HepG2 (cell line): ENCODE data around the gene SIGLEC10. TPM values are rescaled to one million over a fixed set of nuclear protein-coding genes. Genes with fewer than 3 reads are reported as not detected.
A peak's percentile ranks its signal among the peaks of the same experiment; 100 is the strongest.
"Not testable (repeated sequence)": the region's sequence is repeated elsewhere in the genome, so short reads cannot be mapped to it uniquely, and the experiment has no call there.

Experiments used
- ATAC-seq: fragments of 200-7000 bp; cut with Tn5 transposase; 3 replicates; pipeline ENCODE4 v1.9.1; 2020; ENCODE audit warnings: mild to moderate bottlenecking, moderate library complexity
- BruUV-seq: library from RNA; stranded (reverse); fragments of 400-500 nt; replicated peaks from 2 replicates; lab custom pipeline; 2021; lab: Mats Ljungman, UMichigan
- CTCF ChIA-PET: fragments of 300-600 bp; formaldehyde crosslinking; extraction: SDS; loops from one replicate; lab custom pipeline; 2021; ENCODE audit warnings: low total read pairs, inconsistent platforms, low intra/inter-chr PET ratio; lab: Yijun Ruan, JAX
- POLR2A ChIA-PET: fragments of 350-600 bp; sonication (Branson Sonifier 250); formaldehyde crosslinking; loops from one replicate; lab custom pipeline; 2020; ENCODE audit warnings: antibody characterized with exemption, inconsistent platforms; lab: Yijun Ruan, JAX
- DNase-seq: peaks from one replicate; pipeline ENCODE4 v3.0.0-alpha.2; 2015; ENCODE audit warnings: low spot score
- FAIRE-seq: peaks from 3 replicates; lab custom pipeline; 2011; peaks lifted over from hg19 to GRCh38; lab: Jason Lieb, UNC
- H2AFZ ChIP-seq: one replicate; pipeline ENCODE4 v1.6.1; 2011; ENCODE audit warnings: low read length, inconsistent platforms
- H3K27ac ChIP-seq: fragments of 300-600 bp; 3 replicates; pipeline ENCODE4 v1.8.0; 2011; ENCODE audit warnings: mixed run types, mild to moderate bottlenecking, mixed read lengths, low read length, inconsistent platforms; ENCODE audit not compliant: insufficient read depth; ENCODE audit errors: extremely low read length
- H3K27me3 ChIP-seq, 2 experiments: fragments of 200-600 bp in 1 of 2; 2 replicates in 1 of 2; 3 replicates in 1 of 2; pipeline versions ENCODE4 v1.6.0 to v1.8.0; 2011; ENCODE audit warnings: low read length in 2 of 2, mild to moderate bottlenecking in 2 of 2, moderate library complexity in 2 of 2, inconsistent platforms in 1 of 2; ENCODE audit not compliant: insufficient read depth in 2 of 2, control insufficient read depth in 1 of 2
- H3K36me3 ChIP-seq, 2 experiments: fragments of 200-600 bp in 1 of 2; replicated peaks in 1 of 2; 2 replicates in 1 of 2; 3 replicates in 1 of 2; pipeline versions ENCODE4 v1.5.1 to v1.8.0; 2011; ENCODE audit warnings: low read length in 2 of 2, inconsistent platforms in 1 of 2; ENCODE audit not compliant: insufficient read depth in 2 of 2, control insufficient read depth in 1 of 2
- H3K4me1 ChIP-seq: 2 replicates; pipeline ENCODE4 v1.5.1; 2012; ENCODE audit warnings: low read length, inconsistent platforms; ENCODE audit not compliant: insufficient read depth
- H3K4me2 ChIP-seq: 2 replicates; pipeline ENCODE4 v1.6.0; 2011; ENCODE audit warnings: low read depth, low read length, inconsistent platforms
- H3K4me3 ChIP-seq, 3 experiments: fragments of 200-600 bp in 1 of 3; sonication (generic), shearing (Covaris generic) in 1 of 3; replicated peaks in 1 of 3; 2 replicates each; pipeline ENCODE4 v1.5.1; 2011 to 2016; ENCODE audit warnings: low read length in 3 of 3, inconsistent platforms in 2 of 3, low read depth in 2 of 3, mild to moderate bottlenecking in 2 of 3, control low read depth in 1 of 3, mixed read lengths in 1 of 3; ENCODE audit not compliant: insufficient read depth in 1 of 3
- H3K79me2 ChIP-seq: one replicate; pipeline ENCODE4 v1.6.1; 2011; ENCODE audit warnings: low read length, inconsistent platforms; ENCODE audit not compliant: insufficient read depth
- H3K9ac ChIP-seq: 2 replicates; pipeline ENCODE4 v1.6.0; 2011; ENCODE audit warnings: mild to moderate bottlenecking, low read depth, low read length, inconsistent platforms; ENCODE audit not compliant: insufficient read depth
- H3K9me3 ChIP-seq: 2 replicates; pipeline ENCODE4 v1.5.1; 2012; ENCODE audit warnings: mild to moderate bottlenecking, low read length
- H4K20me1 ChIP-seq: 2 replicates; pipeline ENCODE4 v1.6.0; 2011; ENCODE audit warnings: inconsistent platforms, mild to moderate bottlenecking, low read length, moderate library complexity; ENCODE audit not compliant: insufficient read depth
- HMGA1 ChIP-seq: sonication (generic); formaldehyde crosslinking; conservative IDR thresholded peaks from 2 replicates; pipeline ENCODE4 v1.4.0; 2020; ENCODE audit warnings: missing genetic modification reagents
- HNRNPK ChIP-seq: fragments of 200-400 bp; formaldehyde crosslinking; IDR thresholded peaks from 2 replicates; pipeline ENCODE4 v1.6.1; 2018; ENCODE audit warnings: low read length, low read depth, moderate library complexity, mild to moderate bottlenecking; ENCODE audit not compliant: poor library complexity, severe bottlenecking
- KAT7 ChIP-seq: IDR thresholded peaks from 2 replicates; pipeline ENCODE4 v1.6.1; 2018; ENCODE audit warnings: borderline replicate concordance, missing compliant biosample characterization
- SIX4 ChIP-seq: sonication (generic); formaldehyde crosslinking; IDR thresholded peaks from 2 replicates; pipeline ENCODE4 v1.4.0; 2020; ENCODE audit warnings: missing genetic modification reagents
- WGBS: methylation state at CpG from one replicate; pipeline ENCODE4 v1.1.6; 2017; ENCODE audit warnings: low lambda C conversion rate; 5-methylcytosine and 5-hydroxymethylcytosine counted together
- in situ Hi-C: cut with HindIII; loops from 2 replicates; pipeline ENCODE4 v1.10.0; 2017; ENCODE audit warnings: low pct_unique_long_range_greater_than_20kb; ENCODE audit not compliant: extremely low pct_ligation_motif_present
- intact Hi-C: fragments of 100-400 bp; cut with micrococcal nuclease; formaldehyde crosslinking; loops from one replicate; pipeline ENCODE4 v1.10.0; 2022; ENCODE audit not compliant: unreplicated experiment
- polyA plus RNA-seq, 8 experiments: library from polyadenylated mRNA; depleted of rRNA in 3 of 8; stranded (reverse) in 7 of 8; unstranded in 1 of 8; fragments of >200 nt; fragmentation: Illumina TruSeq in 4 of 8; extraction: Trizol in 4 of 8; gene quantifications; 2 replicates each; pipeline versions ENCODE4 v1.2.1 to v1.2.3, GENCODE V29; 2011 to 2016; ENCODE audit warnings: low read depth in 4 of 8, missing spikeins in 1 of 8, mixed read lengths in 1 of 8; ENCODE audit not compliant: insufficient read depth in 1 of 8
- total RNA-seq, 5 experiments: library from RNA; depleted of rRNA; stranded (reverse); fragments of >200 nt; fragmentation: Illumina TruSeq; extraction: Trizol; gene quantifications; 2 replicates each; pipeline ENCODE4 v1.2.3, GENCODE V29; 2016; ENCODE audit warnings: low read depth in 1 of 5
- TF ChIP-seq, protein P1 (sequence below): sonication (generic); formaldehyde crosslinking; IDR thresholded peaks from 2 replicates; pipeline ENCODE4 v1.5.1; 2020; ENCODE audit warnings: mild to moderate bottlenecking, missing genetic modification reagents, moderate library complexity

Gene SIGLEC10
- total and polyA plus RNA-seq, 2 of the 13 experiments (the other 11 are each of a cell fraction or from before 2014, with no cell fraction given), result not detected

DNA sequence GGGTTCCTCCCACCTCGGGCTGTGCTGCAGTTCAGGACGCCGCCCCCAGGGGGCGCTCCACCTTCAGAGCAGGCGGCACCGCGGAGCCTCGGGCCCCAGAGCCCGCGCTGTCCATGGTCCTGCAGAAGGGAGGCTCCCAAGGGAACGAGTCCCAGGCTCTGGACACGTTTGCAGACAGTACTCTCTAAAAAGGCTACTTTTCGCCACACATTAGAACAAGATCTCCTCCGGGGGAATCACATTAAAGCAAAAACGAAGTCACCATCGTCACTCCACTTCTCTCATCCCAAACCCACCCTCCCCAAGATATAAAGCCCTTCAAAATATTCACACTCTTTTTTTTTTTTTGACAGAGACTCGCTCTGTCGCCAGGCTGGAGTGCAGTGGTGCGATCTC lies 4.6 kb upstream of the SIGLEC10 start (continued):
- TF ChIP-seq, protein P1, sequence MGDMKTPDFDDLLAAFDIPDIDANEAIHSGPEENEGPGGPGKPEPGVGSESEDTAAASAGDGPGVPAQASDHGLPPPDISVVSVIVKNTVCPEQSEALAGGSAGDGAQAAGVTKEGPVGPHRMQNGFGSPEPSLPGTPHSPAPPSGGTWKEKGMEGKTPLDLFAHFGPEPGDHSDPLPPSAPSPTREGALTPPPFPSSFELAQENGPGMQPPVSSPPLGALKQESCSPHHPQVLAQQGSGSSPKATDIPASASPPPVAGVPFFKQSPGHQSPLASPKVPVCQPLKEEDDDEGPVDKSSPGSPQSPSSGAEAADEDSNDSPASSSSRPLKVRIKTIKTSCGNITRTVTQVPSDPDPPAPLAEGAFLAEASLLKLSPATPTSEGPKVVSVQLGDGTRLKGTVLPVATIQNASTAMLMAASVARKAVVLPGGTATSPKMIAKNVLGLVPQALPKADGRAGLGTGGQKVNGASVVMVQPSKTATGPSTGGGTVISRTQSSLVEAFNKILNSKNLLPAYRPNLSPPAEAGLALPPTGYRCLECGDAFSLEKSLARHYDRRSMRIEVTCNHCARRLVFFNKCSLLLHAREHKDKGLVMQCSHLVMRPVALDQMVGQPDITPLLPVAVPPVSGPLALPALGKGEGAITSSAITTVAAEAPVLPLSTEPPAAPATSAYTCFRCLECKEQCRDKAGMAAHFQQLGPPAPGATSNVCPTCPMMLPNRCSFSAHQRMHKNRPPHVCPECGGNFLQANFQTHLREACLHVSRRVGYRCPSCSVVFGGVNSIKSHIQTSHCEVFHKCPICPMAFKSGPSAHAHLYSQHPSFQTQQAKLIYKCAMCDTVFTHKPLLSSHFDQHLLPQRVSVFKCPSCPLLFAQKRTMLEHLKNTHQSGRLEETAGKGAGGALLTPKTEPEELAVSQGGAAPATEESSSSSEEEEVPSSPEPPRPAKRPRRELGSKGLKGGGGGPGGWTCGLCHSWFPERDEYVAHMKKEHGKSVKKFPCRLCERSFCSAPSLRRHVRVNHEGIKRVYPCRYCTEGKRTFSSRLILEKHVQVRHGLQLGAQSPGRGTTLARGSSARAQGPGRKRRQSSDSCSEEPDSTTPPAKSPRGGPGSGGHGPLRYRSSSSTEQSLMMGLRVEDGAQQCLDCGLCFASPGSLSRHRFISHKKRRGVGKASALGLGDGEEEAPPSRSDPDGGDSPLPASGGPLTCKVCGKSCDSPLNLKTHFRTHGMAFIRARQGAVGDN, result peak; percentile 69
- no peak for TF ChIP-seq HMGA1
- TF ChIP-seq SIX4, result peak; percentile 89

DNA sequence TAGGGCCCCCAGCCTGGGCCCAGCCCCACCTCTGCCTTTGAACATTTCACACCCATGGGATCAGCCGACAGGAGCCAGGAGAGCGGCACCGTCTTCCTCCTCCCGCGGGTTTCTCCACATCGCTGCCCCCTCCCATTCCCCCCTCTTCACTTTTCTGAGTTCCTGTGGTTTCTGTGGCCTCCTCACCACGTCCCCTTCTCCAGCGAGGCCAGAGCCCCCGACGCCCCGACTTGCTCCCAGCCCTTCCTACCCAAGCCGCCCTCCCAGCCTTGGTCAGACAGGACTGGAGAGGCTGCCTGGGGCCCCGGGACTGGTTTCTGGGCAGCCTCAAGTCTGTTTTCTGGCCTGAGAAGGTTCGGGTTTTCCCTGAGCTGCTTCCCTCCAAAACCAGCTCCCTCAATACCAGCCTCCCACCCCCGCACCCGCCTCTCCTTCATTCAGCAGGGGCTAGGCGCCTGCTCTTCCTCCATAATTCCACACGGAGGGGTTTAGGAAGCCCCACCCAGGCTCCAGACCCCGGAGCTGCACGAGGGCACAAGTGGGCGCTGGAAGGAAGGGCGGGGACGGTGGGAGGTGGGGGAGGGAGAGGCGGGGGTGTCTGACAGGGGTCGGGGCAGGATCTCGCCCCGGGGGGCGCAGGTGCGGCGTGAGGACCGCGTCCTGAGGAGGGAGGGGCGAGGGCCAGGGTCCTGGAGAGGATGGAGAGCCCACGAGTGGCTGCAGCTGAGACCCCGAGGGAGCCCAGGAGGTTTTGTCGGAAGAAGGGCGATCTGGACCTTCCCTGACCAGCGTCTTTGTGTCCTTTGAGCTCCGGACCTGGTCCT lies 4.0 kb upstream of the SIGLEC10 start:
- TF ChIP-seq KAT7, result no peak
- TF ChIP-seq HNRNPK, result peak; percentile 62
- Histone ChIP-seq H3K4me3 (no peak overlapping the region), H2AFZ (no peak overlapping the region), H4K20me1 (peaks cover 5% of the 10 kb centered on the region; the same call in 1 of the 2 replicates), H3K36me3 (no peaks in the 10 kb centered on the region), H3K27ac (no peak overlapping the region), H3K4me1 (no peaks in the 10 kb centered on the region), H3K9ac (no peak overlapping the region), H3K27me3 (no peaks in the 10 kb centered on the region; a peak in 2 of 5 replicates), H3K9me3 (no peaks in the 10 kb centered on the region), H3K79me2 (no peaks in the 10 kb centered on the region), H3K4me2 (no peak overlapping the region)
- in situ Hi-C loops, result no loop called here
- ATAC-seq (peak; percentile 31; the same call in 2 of the 3 replicates), DNase-seq (no peak), FAIRE-seq (no peak)
- ChIA-PET POLR2A (interaction anchor here (0.9 kb wide), 1 partner anchor 82 kb away, joined by 3 read pairs; no protein-coding TSS in a partner anchor), CTCF (interaction anchor here (1.0 to 1.4 kb wide), 2 partner anchors 83 to 93 kb away, joined by 5 to 8 read pairs; no protein-coding TSS in a partner anchor)
- BruUV-seq, result no TSS peak
- intact Hi-C loops, result no loop called here
- 36% methylated on average over 32 of the region's 39 CpGs for WGBS

DNA sequence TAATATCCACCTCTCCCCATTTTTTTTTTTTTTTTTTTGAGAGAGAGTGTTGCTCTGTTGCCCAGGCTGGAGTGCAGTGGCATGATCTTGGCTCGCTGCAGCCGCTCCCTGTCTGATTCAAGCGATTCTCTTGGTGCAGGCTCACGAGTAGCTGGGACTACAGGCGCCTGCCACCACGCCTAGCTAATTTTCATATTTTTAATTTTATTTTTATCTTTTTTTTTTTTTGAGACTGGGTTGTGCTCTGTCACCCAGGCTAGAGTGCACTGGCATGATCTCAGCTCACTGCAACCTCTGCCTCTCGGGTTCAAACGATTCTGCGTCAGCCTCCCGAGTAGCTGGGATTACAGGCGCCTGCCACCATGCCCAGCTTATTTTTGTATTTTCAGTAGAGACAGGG lies 3.1 kb upstream of the SIGLEC10 start:
- H3K4me1 ChIP-seq, H3K4me2 ChIP-seq, H3K9ac ChIP-seq, H2AFZ ChIP-seq, DNase-seq, CTCF ChIA-PET, POLR2A ChIA-PET, FAIRE-seq, H3K4me3 ChIP-seq, intact Hi-C loops, BruUV-seq, H3K27ac ChIP-seq, ATAC-seq, in situ Hi-C loops, H3K27me3 ChIP-seq, H3K36me3 ChIP-seq, H3K9me3 ChIP-seq, H3K79me2 ChIP-seq, H4K20me1 ChIP-seq: not testable (repeated sequence)
- WGBS, result 51% methylated on average over 11 of the region's 11 CpGs
